HG03378 (cell line): Measurements from ENCODE around the gene RTN4RL2.

Source experiments
- ATAC-seq: cut with Tn5 transposase; IDR thresholded peaks from one replicate; pipeline ENCODE4 v1.9.1; 2021; ENCODE audit warnings: mild to moderate bottlenecking, moderate library complexity; ENCODE audit not compliant: unreplicated experiment

RTN4RL2 gene

DNA sequence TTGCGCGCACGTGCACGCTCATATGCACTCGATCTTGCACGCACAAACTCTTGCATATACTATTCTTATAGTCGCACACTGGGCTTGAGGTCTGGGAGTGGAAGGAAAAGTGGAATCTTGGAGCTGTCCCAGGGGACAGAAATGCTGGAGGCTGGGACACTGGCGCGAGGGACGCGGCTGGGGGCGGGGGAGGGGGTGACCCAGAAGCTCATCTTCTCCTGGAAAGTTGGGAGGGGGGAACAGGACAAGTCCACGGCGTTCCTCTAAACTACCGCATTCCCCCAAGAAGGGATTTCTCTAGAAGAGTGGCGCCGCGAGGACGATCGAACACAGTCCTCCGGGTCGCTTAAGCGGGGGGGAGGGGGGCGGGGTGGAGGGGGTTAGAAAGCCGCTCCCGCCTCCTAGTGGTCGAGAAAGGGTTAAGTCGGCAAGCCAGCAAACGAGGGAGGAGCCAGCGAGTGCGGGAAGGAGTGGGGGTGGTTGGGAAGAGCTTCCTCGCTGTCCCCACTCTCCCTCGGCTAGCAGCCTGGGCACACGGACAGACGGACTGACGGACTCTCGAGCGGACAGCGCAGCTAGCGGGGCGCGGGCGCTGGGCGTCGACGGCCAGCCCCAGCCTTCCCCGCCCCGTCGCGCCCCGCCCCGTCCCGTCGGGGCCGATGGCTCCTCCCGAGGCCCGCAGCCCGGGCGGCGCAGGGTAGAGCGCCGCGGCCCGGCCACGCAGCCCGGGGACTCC is at the start of gene RTN4RL2:
TSS of gene RTN4RL2 (plus strand) at position 507 of the 736 bp plus-strand sequence. CDS start 338 bp downstream, outside the sequence.
- no peak for ATAC-seq

DNA sequence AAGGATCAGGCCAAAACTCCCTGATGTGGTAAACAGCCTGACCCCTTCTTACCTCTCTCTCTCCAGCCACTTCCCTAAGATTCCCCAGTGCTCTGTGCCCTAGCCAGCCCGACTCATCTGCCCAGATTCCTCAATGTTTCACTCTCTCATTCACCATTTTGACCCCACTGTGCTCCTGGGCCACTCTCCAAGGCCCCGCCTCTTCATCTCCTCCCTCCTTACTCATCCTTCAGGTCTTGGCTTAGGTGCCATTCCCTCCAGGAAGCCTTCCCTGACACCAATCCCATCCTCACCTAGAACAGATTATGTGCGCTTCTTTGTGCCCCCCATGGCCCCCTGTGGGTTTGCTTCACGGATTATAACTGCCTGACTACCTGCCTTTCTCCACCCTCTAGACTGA is 46.6 kb upstream of the RTN4RL2 start:
- no peak for ATAC-seq

DNA sequence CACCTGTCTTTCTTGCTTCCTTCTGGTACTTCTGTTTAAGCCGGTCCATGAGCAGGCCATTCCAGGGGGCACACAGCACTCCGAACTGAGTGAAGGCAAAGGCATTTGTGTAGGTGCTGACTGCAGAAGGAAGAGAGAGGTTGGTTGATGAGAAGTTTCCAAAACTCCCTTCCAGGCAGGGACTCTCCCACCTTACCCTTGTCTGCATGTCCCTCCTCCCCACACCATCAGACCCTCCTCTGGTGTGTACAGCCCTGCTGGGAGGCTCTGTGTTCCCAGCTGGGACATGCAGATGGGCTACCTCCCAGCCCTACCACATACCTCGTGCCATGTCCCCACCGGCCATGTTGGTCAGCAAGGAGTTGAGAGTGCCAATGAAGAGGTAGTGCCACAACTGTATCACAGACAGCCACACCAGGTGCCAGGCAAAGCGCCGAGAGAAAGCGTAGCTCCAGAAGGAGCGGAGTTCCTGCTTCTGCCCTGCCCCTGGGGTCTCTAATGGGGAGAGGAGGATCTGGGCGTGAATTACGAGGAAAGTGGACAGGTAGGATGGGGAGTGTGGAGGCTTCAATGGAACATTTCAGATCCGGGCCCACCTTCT is 45.6 kb upstream of the RTN4RL2 start:
- ATAC-seq = no peak

DNA sequence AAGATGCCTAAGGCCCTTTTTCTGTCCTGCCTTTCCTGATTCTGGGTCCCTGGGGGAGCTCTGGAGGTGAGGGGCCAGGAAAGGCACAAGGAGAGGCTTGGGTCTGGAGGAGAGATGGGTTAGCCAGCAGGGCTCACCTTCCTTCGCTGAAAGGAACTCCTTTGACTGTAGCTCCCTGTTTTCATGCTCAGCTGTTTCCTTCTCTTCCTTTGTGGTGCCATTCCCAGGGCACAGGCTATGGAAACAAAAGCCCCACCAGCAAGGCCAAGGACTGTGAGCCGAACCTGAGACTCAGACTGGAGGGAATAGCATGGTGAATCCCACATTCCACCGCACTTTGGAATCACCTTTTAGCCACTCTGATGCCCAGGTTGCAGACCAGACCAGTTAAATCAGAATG is 43.9 kb upstream of the RTN4RL2 start:
- ATAC-seq = no peak

DNA sequence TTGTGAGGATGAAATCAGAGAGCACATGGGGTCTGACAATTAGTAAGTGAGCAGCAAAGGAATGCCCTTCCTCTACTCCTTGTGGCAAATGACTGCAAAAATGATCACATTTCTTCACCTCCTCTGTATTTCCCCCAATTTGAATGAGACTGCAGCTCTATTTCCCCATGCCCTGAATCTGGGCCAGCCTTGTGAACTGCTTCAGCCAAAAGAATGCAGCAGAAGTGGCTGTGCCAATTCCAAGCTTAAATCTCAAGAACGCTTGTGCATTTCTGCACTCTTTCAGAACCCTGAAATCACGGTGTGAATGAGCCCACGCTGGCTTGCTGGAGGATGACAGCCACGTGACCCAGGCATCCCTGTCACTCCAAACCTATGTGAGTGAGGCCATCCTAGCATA is 43.3 kb upstream of the RTN4RL2 start:
- ATAC-seq = no peak

DNA sequence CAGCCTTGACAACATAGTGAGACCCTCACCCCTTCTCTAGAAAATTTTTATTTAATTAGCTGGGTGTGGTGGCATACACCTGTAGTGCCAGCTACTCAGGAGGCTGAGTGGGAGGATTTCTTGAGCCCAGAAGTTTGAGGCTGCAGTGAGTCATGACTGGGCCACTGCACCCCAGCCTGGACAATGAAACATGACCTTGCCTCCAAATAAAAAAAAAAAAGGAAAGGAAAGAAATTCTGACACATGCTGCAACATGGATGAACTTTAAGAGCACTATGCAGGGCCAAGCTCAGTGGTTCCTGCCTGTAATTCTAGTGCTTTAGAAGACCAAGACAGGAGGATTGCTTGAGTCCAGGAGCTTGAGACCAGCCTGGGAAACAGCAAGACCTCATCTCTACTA is 42.2 kb upstream of the RTN4RL2 start:
- ATAC-seq = no peak

DNA sequence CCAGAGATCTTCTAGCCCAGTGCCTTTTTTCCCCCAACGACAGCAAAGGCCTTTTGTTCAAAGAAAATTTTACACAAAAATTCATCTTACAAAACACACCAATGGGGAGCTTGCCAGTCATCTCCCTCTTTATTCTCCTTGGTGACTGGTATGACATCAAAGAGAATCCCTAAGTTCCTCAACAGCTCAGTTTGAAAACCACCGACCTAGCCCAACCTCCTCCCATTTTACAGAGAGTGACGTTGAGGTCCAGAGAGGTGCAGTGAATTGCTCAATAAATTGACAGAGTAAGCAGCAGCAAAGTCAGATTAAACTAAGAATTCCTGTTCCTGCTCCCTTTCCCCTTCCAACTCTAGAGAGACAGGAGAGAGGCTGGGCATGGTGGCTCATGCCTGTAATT is 41.2 kb upstream of the RTN4RL2 start:
- no peak for ATAC-seq

DNA sequence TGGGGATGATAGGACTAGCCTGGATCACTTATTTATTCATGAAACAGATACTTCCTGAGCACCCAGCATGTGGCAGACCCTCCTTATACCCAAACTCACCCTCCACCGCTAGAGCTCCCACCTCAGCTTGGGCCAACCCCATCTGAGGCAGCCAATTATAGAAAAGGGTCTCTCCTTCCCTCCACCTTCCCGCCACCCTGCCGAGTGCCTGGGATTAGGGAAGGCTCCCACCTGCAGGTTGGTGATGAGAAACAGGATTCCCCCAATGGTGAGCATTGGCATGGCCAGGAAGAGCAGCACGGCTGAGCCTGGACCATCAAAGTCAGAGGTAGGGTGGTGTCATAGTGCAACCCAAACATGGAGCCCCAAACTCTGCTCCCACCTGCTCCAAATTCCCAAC is 39.3 kb upstream of the RTN4RL2 start:
- ATAC-seq = no peak

DNA sequence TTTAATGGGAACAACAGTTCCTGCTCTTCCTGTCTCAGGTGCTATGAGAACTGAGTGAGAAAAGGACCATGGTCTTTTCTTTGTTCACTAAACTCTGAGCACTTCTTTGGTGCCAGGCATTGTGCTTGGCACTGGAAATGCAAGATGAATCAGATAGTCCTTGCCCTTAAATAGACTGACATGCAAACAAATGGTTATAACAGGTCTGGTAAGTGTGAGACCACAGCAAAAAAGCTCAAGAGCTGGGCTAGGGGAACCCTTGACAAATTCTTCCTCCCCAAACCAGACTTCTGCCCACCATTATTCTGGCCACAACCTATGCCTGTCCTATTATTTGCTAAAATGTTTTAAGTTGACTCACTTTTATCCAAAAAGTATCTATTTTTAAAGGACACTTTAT is 38.5 kb upstream of the RTN4RL2 start:
- ATAC-seq = no peak

DNA sequence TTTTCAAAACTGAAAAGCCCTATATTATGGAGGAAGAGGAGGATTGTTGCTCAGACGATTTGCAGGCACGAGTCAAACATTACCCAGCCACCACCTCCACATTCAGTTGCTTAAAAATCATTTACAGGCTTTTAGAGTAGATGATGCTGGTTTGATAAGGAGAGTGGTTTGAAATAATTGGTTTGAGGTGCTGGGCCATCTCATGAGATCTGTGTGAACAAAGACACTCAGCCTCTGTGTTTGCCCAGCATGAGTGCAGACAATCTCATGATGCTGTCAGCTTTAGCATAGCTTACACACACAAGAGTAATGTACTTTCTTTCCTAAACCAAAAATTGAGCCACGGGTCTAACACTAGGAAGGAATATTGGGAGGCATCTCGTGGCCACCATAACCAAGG is 37.7 kb upstream of the RTN4RL2 start:
- ATAC-seq = no peak

DNA sequence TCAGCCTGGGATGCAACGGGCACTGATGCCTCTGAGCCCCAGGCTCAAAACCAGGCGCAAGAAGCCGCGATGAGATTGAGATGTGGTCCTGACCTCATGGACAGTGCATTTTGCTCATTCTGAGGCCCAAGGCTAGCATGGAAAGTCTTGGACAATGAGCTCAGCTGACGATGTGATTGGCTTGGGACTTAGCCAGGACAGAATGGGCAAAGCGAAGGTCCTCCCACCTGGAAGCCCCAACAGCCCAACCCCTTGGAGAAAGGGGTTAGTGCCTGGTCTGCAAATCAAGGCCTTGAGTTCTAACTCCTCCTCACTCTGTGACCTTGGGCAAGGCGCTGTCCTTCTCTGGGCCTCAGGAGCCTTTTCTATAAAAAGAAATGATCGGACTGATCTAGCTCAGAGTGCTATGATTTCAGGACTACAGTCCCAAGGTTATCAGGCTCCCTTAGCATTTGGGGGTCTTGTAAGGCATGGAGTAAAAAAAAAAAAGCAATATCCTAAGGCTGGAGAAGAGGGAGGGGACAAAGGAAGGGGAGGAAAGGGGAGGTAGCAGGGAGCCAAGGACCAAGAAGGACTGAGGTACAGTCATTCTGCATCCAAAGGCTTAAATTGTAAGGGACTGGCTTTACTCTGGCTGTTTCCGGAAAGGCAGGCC is 36.1 kb upstream of the RTN4RL2 start:
- no peak for ATAC-seq

DNA sequence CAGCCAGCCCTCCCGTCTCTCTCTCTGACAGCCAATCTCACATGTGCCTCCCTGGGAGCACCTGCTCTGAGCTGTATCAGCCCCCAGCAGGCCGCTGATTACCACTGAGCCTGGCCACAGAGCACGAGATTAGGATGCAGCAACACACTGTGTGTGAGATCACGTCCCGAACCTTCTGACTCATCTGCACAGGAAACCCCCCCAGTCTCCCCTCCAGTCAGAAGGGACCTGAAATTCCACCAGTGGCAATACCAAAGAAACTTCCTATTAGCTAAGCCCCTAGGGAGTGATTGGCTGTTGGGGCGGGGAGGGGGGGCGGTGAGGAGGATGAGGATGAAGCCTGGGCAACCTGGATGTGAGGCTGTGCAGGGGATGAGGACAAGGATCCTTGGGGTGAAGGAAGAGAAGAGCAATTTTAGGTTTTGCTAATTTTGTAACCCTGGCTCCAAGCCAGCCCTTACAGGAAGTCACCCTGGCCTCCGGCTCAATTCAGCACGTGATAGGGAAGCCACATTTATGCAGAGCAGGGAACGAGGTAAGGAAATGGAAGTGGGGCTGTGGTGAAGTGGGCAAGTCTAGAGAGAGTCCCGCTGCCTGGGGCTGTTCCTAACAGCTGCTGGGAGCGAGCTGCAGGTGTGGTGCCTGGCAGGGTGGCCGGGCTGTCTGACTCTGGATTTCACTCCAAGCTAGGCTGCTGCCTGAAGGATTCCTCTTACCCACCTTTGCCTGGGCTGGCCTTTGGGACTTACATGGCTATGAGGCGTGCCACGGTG is 35.4 kb upstream of the RTN4RL2 start:
- peak; percentile 96 for ATAC-seq

DNA sequence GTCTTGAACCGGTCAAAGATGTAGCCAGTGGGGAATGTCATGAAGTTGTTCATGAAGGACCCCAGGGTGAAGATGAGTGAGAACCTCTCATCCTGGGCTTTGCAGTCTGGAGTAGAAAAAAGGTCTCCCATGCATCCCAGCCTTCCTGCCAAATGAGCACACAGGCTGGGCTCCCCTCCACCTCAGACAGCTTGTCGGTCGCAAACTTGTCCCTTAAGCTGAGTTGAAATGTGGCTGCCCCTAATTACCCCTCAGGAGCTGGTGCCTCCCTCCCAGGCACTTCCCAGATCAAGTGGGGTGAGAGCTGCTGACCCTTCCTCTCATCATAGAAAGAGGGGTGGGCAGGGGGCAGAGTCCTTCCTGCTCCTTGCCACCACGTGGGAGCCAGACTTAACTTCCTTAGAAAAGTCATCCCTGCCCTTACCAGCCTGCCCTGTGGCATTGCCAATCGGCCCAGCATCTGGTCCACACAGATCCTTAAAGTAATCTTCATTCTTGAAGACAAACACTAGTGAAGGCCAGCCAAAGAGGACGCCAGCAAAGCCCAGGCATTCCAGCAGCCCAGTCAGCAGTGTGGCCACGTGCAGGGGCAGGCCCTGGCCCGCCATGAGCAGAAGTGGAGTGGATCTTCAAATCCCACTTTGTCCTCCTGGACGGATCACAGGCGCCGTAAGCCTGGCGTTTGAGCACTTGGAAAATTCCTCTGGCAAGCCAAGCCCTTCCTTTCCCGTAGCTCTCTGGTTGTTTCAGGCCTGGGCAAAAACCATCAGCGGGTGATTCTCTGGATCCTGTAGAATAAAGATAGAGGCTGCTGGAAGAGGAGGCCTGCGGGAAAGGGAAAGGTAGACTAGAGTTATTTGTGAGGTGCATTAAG is 34.5 kb upstream of the RTN4RL2 start:
- ATAC-seq = no peak

DNA sequence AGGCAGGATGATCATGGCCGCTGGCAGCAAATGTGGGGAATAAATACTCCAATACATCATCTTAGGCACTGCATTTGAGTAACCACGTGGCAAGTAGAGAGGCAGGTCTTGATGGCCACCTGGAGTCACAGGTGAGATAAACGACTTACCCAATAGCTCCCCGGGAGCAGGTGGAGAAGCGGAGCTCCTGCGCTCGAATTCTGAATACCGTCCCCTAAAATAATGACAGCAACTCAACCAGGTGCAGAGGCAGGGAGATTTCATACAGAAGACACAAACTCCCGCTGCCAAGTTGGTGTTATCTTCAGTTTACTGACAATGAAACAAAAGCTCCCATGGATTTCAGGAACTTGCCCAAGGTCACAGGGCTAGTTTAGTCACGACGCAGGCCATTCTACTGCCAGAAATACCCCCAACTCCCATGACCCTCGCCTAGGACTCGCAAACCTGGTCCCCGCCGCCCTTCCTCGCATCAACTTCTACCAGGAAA is 33.8 kb upstream of the RTN4RL2 start:
- ATAC-seq = no peak

DNA sequence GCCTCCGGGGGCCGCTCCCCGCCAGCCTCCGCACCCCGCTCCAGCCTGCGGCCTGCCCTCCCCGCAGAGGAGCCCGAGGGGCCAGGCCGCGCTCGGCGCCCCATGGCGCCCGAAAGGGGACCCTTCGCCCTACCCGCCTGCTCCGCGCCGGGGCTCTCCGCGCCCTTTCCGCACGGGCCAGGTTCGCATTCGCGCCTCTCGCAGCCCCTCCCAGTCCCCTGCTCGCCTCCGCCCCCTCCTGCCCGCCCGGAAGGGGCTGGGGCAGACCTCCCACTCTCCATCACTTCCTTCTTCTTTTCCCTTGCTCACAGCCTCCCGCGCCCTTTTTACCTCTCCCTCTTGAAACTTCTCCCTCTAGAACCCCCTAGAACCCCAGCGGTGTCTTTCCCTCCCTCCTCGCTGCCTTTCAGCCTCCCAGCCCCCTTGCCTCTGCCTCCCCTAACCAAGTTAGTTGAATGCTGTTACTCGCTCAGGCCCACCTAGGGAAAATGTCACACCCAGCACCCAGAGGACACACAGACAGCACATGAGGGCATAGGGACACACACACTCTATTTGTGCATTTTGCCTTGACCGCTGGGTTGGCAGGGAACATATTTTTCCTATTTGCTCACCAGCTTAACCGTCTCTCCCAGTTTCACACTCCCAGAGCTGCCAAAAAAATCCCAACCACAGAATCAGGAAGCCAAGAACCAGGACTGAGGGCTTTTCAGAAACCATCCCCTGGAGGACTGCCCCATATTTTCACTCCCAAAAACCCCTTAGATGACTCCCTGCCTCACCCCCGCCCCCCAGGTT is 33.2 kb upstream of the RTN4RL2 start, which contains the start of gene SLC43A3:
TSS of gene SLC43A3 (minus strand) at position 193 of the 798 bp plus-strand sequence. CDS start 949 bp downstream, outside the sequence.
- ATAC-seq = peak; percentile 41

DNA sequence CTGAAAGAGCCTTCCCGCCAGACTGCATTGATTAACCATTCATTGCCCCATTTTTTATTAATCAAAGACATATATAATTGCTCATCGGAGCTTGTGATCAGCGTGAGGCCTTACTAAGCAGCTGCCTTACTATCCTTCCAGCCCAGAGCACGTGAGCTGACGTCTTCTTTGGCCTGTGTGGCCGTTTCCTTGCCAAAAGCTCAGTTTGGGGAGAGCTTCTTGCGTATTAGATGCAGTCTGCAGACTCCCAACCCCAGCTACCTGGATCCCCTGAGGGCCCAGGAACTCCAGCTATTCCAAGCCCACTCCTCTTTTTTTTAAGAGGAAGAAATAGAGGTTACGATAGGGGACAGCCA is 32.6 kb upstream of the RTN4RL2 start:
- ATAC-seq = no peak

DNA sequence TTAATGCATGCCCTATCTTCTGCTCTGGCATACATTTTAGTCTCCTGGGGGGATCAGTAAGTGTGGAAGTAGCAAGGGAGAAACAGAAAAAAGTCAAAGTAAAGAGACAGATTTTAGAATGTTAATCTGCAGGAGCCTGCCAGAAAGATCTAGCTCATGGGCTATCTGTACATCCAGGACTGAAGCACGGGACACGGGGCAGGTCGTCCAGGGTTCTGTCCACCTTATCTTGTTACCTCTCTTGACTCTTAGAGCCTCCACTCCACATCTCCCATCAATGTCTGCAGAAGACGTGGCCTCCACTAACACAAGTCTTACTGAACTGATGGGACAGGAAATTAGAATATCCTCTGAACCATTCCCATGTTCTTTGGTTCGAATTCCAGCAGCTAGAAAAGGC is 31.7 kb upstream of the RTN4RL2 start:
- no peak for ATAC-seq

DNA sequence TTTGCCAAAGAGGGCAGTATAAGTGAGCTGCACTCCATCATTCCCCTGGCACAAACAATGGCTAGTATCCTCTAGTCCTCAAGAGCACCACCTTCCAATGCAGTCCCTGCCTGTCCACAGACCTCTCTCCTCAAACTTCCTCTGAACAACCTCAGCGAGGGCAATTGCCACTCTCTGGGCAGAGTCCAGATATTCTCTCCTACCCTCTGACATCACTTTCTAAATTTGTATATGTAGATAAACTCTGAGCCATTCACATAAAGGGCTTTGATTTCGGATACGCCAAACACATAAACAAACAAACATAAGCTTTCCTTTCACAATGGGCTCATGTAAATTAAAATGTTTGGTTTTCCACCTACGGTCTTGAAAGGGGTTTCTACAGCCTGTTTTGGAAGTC is 30.4 kb upstream of the RTN4RL2 start:
- no peak for ATAC-seq

DNA sequence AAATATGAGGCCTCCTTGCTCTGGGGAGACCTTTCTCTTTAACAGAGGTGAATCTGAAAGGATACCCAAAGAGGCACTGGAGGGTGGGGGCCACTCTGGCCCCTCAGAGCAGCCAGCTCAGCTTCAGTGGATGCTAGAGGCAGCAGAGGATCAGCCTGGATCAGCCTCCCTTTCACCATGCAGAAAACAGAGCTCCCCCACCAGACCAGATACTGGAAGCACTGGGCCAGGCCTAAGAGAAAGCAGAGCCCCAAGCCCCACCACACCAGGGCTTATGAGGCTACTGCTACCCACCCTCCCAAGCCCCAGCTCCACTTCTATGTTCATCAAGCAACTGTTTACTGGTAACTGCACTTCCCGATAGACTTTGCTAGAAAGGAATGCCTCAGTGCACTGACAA is 29.4 kb upstream of the RTN4RL2 start:
- ATAC-seq = no peak
